ENCODE measurements around the gene GABRR2.
A peak's percentile ranks its signal among the peaks of the same experiment; 100 is the strongest.
"Not testable (repeated sequence)": the region's sequence is repeated elsewhere in the genome, so short reads cannot be mapped to it uniquely, and the experiment has no call there.

GABRR2 gene

GRCh38 chr6:89323511-89323971 lies 8.4 kb upstream of the GABRR2 start:
- no peak for DNase-seq

DNA sequence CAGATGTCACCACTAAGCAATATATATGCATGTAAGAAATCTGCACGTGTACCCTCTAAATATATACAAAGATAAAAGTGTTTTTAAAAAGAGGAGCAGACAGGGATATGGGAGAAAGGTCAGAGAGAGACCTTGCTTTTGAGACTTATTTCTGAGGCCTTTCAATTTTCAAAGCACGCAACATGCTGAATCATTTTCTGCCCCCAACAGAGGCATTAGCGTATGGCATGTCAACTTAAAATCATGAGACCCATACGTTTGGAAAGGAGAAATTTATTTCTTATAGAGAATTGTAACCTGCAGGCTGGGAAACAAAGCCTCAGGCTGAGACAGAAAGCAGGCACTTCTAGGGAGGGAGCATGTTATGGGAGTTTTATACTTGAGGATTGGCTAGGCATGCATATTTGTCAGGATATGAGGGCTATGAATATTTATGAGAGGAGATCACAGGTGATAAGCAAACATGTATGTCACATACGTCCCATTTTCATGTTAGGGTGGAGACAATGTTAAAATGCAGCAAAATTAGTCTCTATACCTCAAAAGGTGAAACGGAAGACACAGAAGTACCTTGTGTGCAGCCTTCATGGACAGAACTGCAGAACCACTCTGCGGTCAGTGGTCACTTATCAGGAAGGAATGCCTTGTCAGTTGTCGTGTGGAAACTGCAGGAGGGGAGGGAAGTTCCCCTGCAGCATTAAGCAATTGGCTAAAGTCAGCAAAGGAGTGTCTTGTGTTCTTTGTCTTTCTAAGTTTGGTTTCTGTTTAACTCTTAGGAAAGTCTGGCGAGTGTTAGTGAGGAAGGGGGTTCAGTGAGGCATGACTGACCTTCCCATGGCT lies 6.3 kb upstream of the GABRR2 start:
- DNase-seq = no peak

DNA sequence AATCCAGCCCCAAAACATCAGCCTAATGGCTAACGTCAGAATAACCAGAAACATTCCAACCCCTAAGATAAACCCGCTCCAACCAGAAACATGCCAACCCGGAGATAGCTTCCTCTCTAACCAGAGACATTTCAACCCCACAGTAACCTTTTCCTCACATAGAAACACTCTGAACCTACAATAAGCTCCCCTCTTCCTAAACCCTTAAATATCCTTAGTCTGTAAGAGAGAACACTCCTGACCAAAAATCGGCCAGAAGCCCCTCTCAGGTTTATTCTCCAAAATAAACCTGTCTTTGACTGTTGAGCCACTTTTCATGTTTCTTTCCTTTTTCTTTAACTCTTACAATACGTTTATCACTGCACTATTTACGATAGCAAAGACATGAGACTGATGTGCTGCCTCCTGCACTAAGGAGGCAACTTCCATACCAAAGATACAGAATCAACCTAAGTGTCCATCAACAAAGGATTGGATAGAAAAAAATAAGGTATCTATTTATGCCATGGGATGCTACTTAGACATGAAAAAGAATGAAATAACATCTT lies 5.0 kb upstream of the GABRR2 start:
- no peak for DNase-seq

- DNase-seq = no peak
These were observed 2.0 kb upstream of the GABRR2 start for GRCh38 chr6:89317067-89317466.

GRCh38 chr6:89314692-89315091 lies 407 bp downstream of the GABRR2 start:
- DNase-seq = no peak

GRCh38 chr6:89313006-89313405 lies 2.1 kb downstream of the GABRR2 start:
- no peak for DNase-seq

DNA sequence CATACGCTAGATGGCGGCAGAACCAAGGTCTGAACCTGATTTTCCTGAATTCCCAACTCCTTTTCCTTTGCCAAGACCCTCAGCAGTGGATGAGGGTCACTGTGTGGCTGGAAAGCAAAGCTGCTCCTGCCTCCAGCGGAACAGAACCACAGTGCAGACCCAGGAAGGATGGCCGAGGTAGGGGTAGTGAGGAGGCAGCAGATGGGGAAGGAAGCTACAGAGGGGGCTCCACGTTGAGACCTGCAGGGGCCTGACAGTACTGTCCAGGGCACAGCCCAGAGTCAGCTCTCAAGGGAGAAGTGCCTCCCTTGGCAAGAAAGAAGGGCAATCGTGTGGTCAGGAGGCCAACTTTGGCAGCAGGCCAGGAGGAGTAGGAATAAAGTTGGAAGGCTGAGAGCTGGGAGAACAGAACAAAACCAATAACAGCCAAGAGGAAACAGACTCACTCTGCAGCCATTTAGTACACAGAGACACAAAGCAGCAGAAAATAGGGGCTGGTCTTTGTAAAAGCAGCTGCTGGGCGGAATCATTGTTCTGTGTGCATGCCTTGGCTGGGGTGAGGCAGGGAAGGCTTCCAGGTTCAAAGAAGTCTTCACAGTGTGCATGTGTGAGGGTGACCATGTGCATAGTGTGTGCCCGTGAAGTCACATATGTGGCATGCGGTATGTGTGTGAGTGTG lies 3.1 kb downstream of the GABRR2 start:
- DNase-seq = no peak

DNA sequence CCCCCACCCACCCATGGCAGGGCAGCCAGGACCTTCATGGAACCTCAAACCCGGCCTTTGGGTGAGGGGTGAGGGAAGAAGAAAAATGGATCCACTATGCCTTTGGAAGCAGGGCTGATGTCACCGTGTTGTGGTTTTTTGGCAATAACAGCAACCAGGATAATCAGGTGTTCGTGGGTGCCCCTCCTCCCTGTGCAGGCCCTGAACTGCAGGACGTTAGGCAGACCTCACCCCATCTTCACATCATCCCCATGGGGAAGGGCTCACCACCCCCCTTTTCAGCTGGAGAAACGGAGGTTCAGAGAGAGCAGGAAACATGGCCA lies 3.6 kb downstream of the GABRR2 start:
- no peak for DNase-seq

DNA sequence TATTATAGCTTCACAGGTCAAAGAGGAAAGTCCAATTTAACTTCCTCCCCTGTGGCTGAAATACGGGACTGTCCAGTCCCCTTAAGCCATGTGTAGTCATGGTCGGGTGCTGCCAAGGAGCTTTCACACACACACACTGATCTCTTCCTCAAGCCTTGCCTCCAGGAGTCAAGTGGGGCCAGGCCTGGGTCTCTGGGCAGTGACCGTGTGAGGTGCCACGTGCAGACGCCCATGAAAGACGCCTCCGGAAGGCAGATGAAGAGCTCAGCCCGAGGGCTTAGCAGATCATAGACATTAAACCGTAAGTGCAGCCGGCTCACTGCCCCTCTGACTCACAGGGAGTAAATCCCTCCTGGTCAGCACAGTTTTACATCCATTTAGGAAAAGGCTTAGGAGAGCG lies 4.2 kb downstream of the GABRR2 start:
- DNase-seq = no peak

DNA sequence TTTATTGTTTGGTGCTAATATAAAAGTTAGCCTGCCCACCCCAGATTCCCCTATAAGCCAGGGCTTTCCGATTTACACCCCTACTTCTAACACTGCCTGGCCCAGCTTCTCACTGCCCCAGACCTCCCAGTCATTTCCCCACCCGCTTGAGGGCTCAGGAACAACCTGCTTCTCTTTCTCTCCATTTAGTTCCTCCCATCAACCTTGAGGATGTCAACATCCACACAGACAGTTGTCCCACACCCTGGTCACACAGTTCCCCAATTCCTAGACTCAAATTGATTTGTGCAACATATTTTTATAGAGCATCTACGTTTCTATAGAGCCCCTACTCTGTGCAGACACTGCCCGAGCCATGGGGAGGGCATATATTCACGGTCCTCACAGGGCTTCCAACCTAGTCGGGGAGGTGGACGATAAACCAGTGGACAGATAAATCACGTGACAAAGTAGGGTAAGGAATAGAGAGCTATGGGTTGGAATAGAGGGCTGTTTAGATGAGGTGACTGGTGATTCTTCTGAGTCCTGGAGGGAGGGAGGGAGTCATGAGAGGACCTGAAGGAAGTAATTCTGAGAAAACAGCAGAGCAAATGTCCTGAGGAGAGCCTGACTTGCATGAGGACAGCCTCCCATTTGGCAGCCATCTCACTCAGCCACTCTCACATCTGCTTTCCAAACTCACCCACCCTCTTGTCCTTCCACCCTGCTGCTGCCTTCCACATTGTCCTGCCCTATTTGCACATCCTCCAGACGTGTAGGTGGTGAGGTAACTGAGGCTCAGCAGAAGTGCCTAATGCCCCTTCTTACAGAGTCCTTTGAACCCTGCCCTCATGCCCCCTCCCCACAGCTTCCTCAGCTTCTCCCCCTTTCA lies 6.3 kb downstream of the GABRR2 start:
- no peak for DNase-seq

DNA sequence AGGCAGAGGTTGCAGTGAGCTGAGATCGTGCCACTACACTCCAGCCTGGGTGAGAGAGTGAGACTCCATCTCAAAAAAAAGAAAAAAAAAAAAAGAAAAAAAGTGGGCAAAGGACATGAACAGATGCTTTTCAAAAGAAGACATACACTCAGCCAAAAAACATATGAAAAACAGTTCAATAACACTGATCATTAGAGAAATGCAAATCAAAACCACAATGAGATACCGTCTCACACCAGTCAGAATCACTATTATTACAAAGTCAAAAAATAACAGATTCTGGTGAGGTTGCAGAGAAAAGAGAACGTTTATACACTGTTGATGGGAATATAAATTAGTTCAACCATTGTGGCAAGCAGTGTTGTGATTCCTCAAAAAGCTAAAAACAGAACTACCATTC lies 10.6 kb downstream of the GABRR2 start:
- not testable (repeated sequence) for DNase-seq

- no peak for DNase-seq
These were observed 12.2 kb downstream of the GABRR2 start for GRCh38 chr6:89302936-89303335.

- no peak for DNase-seq
These were observed 12.8 kb downstream of the GABRR2 start for GRCh38 chr6:89302195-89302770.

GRCh38 chr6:89301586-89302194 lies 13.4 kb downstream of the GABRR2 start:
- no peak for DNase-seq

DNA sequence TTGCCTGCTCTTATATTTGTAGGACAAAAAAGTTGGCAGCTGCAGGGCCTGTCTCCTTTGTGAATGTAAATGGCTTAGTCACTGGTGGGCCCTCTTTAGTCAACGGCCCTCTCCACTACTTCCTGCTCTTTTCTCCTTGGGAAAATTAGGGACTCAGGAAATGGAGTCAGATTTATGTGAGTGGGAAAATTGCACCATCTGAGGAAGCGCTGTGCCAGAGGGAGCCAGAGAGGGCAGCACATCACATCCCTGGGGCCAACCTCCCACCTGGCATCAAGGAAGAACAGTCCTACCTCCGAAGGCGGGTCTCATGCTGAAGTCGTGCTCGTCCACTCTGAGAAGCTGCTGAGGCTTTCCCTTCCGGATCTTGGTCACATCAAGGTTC lies 15.6 kb downstream of the GABRR2 start:
- DNase-seq = no peak

- peak; percentile 41 to 47 for DNase-seq
These were observed 16.2 kb downstream of the GABRR2 start for GRCh38 chr6:89298680-89299465.

GRCh38 chr6:89297695-89298351 lies 17.3 kb downstream of the GABRR2 start:
- DNase-seq = peak; percentile 60 to 65

GRCh38 chr6:89295981-89296380 lies 19.1 kb downstream of the GABRR2 start:
- DNase-seq = no peak

GRCh38 chr6:89295116-89295515 lies 20.0 kb downstream of the GABRR2 start:
- not testable (repeated sequence) for DNase-seq

- DNase-seq = no peak
These were observed 23.8 kb downstream of the GABRR2 start for GRCh38 chr6:89291256-89291819.

All from activated CD4-positive, alpha-beta T cell treated with anti-CD3 and anti-CD28 coated beads, Interleukin-2, amount 50 U/mL, for 4 hours (primary cell).